ENCODE results near the gene BAIAP2.

The BAIAP2 gene

GRCh38 chr17:81127133-81127455 lies 92.1 kb downstream of the BAIAP2 start:
- Mint-ChIP-seq H3K4me1 (no peaks in the 10 kb centered on the region), H3K9me3 (no peaks in the 10 kb centered on the region), H3K36me3 (no peaks in the 10 kb centered on the region), H3K4me3 (no peak overlapping the region), H3K27ac (no peak overlapping the region)
- DNase-seq (ENCODE audit: low spot score in 2 of 2) (no peak), ATAC-seq (no peak)

- DNase-seq (ENCODE audit: low spot score in 2 of 2): no peak
- Mint-ChIP-seq H3K4me1 (no peaks in the 10 kb centered on the region), H3K9me3 (no peaks in the 10 kb centered on the region), H3K4me3 (no peak overlapping the region), H3K36me3 (no peaks in the 10 kb centered on the region), H3K27ac (no peak overlapping the region)
- no peak for ATAC-seq
Measured at GRCh38 chr17:81127526-81128177, 92.7 kb downstream of the BAIAP2 start.

- ATAC-seq: no peak
- no peak overlapping the region for H3K27ac Mint-ChIP-seq
Measured at GRCh38 chr17:81128338-81128737, 93.4 kb downstream of the BAIAP2 start.

GRCh38 chr17:81128774-81129173 lies 93.8 kb downstream of the BAIAP2 start:
- DNase-seq (ENCODE audit: low spot score in 2 of 2) (no peak), ATAC-seq (no peak)
- Mint-ChIP-seq H3K27ac (no peak overlapping the region), H3K9me3 (no peaks in the 10 kb centered on the region), H3K4me1 (no peaks in the 10 kb centered on the region), H3K4me3 (no peak overlapping the region), H3K36me3 (no peaks in the 10 kb centered on the region)

More at GRCh38 chr17:81128338-81128737, 93.4 kb downstream of the BAIAP2 start:
- H3K4me1 Mint-ChIP-seq: no peaks in the 10 kb centered on the region
- H3K4me3 Mint-ChIP-seq: no peak overlapping the region
- H3K9me3 Mint-ChIP-seq: no peaks in the 10 kb centered on the region
- no peak for DNase-seq (ENCODE audit: low spot score in 2 of 2)
- no peaks in the 10 kb centered on the region for H3K36me3 Mint-ChIP-seq

- H3K9me3 Mint-ChIP-seq: no peaks in the 10 kb centered on the region
- H3K27ac Mint-ChIP-seq: no peak overlapping the region
- H3K36me3 Mint-ChIP-seq: no peaks in the 10 kb centered on the region
- DNase-seq (ENCODE audit: low spot score in 2 of 2): no peak
- H3K4me1 Mint-ChIP-seq: no peaks in the 10 kb centered on the region
- H3K4me3 Mint-ChIP-seq: no peak overlapping the region
- no peak for ATAC-seq
Measured at GRCh38 chr17:81129289-81129688, 94.3 kb downstream of the BAIAP2 start.

GRCh38 chr17:81129711-81130367 lies 94.9 kb downstream of the BAIAP2 start:
- ATAC-seq (no peak), DNase-seq (ENCODE audit: low spot score in 2 of 2) (no peak)
- Mint-ChIP-seq H3K4me1 (no peaks in the 10 kb centered on the region), H3K9me3 (no peaks in the 10 kb centered on the region), H3K36me3 (no peaks in the 10 kb centered on the region), H3K4me3 (no peak overlapping the region), H3K27ac (no peak overlapping the region)

- DNase-seq (ENCODE audit: low spot score in 2 of 2) (no peak), ATAC-seq (no peak)
- Mint-ChIP-seq H3K9me3 (no peaks in the 10 kb centered on the region), H3K27ac (no peak overlapping the region), H3K4me1 (no peaks in the 10 kb centered on the region), H3K4me3 (no peak overlapping the region), H3K36me3 (no peaks in the 10 kb centered on the region)
Measured at GRCh38 chr17:81130385-81131361, 95.7 kb downstream of the BAIAP2 start.

- Mint-ChIP-seq H3K4me3 (no peak overlapping the region), H3K9me3 (no peaks in the 10 kb centered on the region), H3K27ac (no peak overlapping the region), H3K36me3 (no peaks in the 10 kb centered on the region), H3K4me1 (no peaks in the 10 kb centered on the region)
- no peak for DNase-seq (ENCODE audit: low spot score in 2 of 2)
- no peak for ATAC-seq
Measured at GRCh38 chr17:81131486-81132196, 96.7 kb downstream of the BAIAP2 start.

GRCh38 chr17:81132197-81132540 lies 97.2 kb downstream of the BAIAP2 start:
- Mint-ChIP-seq H3K27ac (no peak overlapping the region), H3K4me3 (no peak overlapping the region), H3K4me1 (no peaks in the 10 kb centered on the region), H3K9me3 (no peaks in the 10 kb centered on the region), H3K36me3 (no peaks in the 10 kb centered on the region)
- no peak for ATAC-seq
- no peak for DNase-seq (ENCODE audit: low spot score in 2 of 2)

GRCh38 chr17:81132770-81133723 lies 98.1 kb downstream of the BAIAP2 start:
- Mint-ChIP-seq H3K36me3 (peaks cover under 1% of the 10 kb centered on the region), H3K4me3 (no peak overlapping the region), H3K9me3 (no peaks in the 10 kb centered on the region), H3K4me1 (peaks cover 1% of the 10 kb centered on the region), H3K27ac (no peak overlapping the region)
- ATAC-seq (no peak), DNase-seq (ENCODE audit: low spot score in 2 of 2) (no peak)

GRCh38 chr17:81134064-81134781 lies 99.3 kb downstream of the BAIAP2 start:
- no peak for ATAC-seq
- no peaks in the 10 kb centered on the region for H3K9me3 Mint-ChIP-seq
- no peak for DNase-seq (ENCODE audit: low spot score in 2 of 2)
- H3K4me1 Mint-ChIP-seq: peaks cover 12% of the 10 kb centered on the region
- H3K27ac Mint-ChIP-seq: no peak overlapping the region
- H3K4me3 Mint-ChIP-seq: no peak overlapping the region
- peaks cover 11% of the 10 kb centered on the region for H3K36me3 Mint-ChIP-seq

GRCh38 chr17:81135505-81136278 lies 100.7 kb downstream of the BAIAP2 start:
- Mint-ChIP-seq H3K27ac (no peak overlapping the region), H3K9me3 (no peaks in the 10 kb centered on the region), H3K4me1 (peaks cover 12% of the 10 kb centered on the region)

GRCh38 chr17:81136366-81136765 lies 101.4 kb downstream of the BAIAP2 start:
- H3K9me3 Mint-ChIP-seq: no peaks in the 10 kb centered on the region
- ATAC-seq: no peak
- DNase-seq (ENCODE audit: low spot score in 2 of 2): no peak
- no peak overlapping the region for H3K4me3 Mint-ChIP-seq
- no peak overlapping the region for H3K27ac Mint-ChIP-seq
- peaks cover 11% of the 10 kb centered on the region for H3K36me3 Mint-ChIP-seq
- H3K4me1 Mint-ChIP-seq: peaks cover 12% of the 10 kb centered on the region

More at GRCh38 chr17:81135505-81136278, 100.7 kb downstream of the BAIAP2 start:
- ATAC-seq (no peak), DNase-seq (ENCODE audit: low spot score in 2 of 2) (no peak)
- no peak overlapping the region for H3K4me3 Mint-ChIP-seq
- H3K36me3 Mint-ChIP-seq: peaks cover 11% of the 10 kb centered on the region

Data from stimulated activated effector memory CD8-positive, alpha-beta T cell treated with anti-CD3 and anti-CD28 coated beads, Interleukin-12 subunit alpha, Interleukin-12 subunit beta, amount 100 ng/mL, for 72 hours (primary cell).